K562 (cell line): Measurements from ENCODE around the gene FOXN1. TPM values are rescaled to one million over a fixed set of nuclear protein-coding genes. Genes with fewer than 3 reads are reported as not detected.

Experiments
- ATAC-seq: fragments of 200-7000 bp; cut with Tn5 transposase; 3 replicates; pipeline ENCODE4 v1.9.1; 2020; ENCODE audit warnings: moderate library complexity
- BruUV-seq: library from RNA; stranded (reverse); fragments of 400-500 nt; replicated peaks from 2 replicates; lab custom pipeline; 2021; lab: Mats Ljungman, UMichigan
- CTCF ChIA-PET: fragments of 300-600 bp; formaldehyde crosslinking; extraction: SDS; loops from one replicate; lab custom pipeline; 2021; ENCODE audit warnings: low intra/inter-chr PET ratio; lab: Yijun Ruan, JAX
- POLR2A ChIA-PET: fragments of 300-600, 350-650 bp; sonication (Branson Sonifier 250); formaldehyde crosslinking; extraction: SDS; loops from one replicate; lab custom pipeline; 2021; ENCODE audit warnings: antibody characterized with exemption, inconsistent platforms; lab: Yijun Ruan, JAX
- DNase-seq, 4 experiments: peaks; one replicate each; pipeline versions ENCODE4 v3.0.0 to v3.0.0-alpha.2; 2011 to 2018; ENCODE audit warnings: low spot score in 3 of 4, mixed read lengths in 3 of 4; ENCODE audit errors: extremely low read depth in 1 of 4
- FAIRE-seq: peaks from 2 replicates; lab custom pipeline; 2011; peaks lifted over from hg19 to GRCh38; lab: Jason Lieb, UNC
- H2AFZ ChIP-seq: 2 replicates; pipeline ENCODE4 v1.6.0; 2011; ENCODE audit warnings: low read depth, low read length, control low read depth, inconsistent platforms
- H3K27ac ChIP-seq: fragments of 200-600 bp; 3 replicates; pipeline ENCODE4 v1.8.0; 2011; ENCODE audit warnings: low read depth, mild to moderate bottlenecking, control low read depth, inconsistent platforms, low read length, moderate library complexity, mixed read lengths; ENCODE audit errors: extremely low read depth
- H3K27me3 ChIP-seq, 2 experiments: fragments of 300-600 bp in 1 of 2; 2 replicates in 1 of 2; 3 replicates in 1 of 2; pipeline versions ENCODE4 v1.6.0 to v1.8.0; 2011; ENCODE audit warnings: inconsistent platforms in 2 of 2, low read length in 2 of 2, mild to moderate bottlenecking in 1 of 2, mixed read lengths in 1 of 2, moderate library complexity in 1 of 2; ENCODE audit not compliant: control insufficient read depth in 2 of 2, insufficient read depth in 2 of 2
- H3K36me3 ChIP-seq: fragments of 300-600 bp; 3 replicates; pipeline ENCODE4 v1.8.0; 2011; ENCODE audit warnings: mild to moderate bottlenecking, low read length, inconsistent platforms; ENCODE audit not compliant: control insufficient read depth, insufficient read depth
- H3K4me1 ChIP-seq, 2 experiments: fragments of 200-600 bp in 1 of 2; replicated peaks in 1 of 2; 2 replicates in 1 of 2; 3 replicates in 1 of 2; pipeline versions ENCODE4 v1.5.1 to v1.8.0; 2011; ENCODE audit warnings: inconsistent platforms in 2 of 2, low read length in 2 of 2, mild to moderate bottlenecking in 1 of 2, mixed read lengths in 1 of 2, moderate library complexity in 1 of 2; ENCODE audit not compliant: control insufficient read depth in 2 of 2, insufficient read depth in 2 of 2
- H3K4me2 ChIP-seq: 2 replicates; pipeline ENCODE4 v1.6.1; 2011; ENCODE audit warnings: low read length, control low read depth, inconsistent platforms, mixed read lengths; ENCODE audit not compliant: insufficient read depth
- H3K4me3 ChIP-seq: fragments of 200-600 bp; sonication (generic), shearing (Covaris generic); 2 replicates; pipeline ENCODE4 v1.5.1; 2016; ENCODE audit warnings: control low read depth, inconsistent platforms
- H3K79me2 ChIP-seq: fragments of 200-600 bp; 3 replicates; pipeline ENCODE4 v1.8.0; 2011; ENCODE audit warnings: low read length, inconsistent platforms; ENCODE audit not compliant: control insufficient read depth, insufficient read depth
- H3K9ac ChIP-seq, 2 experiments: 2 replicates each; pipeline versions ENCODE4 v1.6.0 to v1.6.1; 2011; ENCODE audit warnings: low read depth in 2 of 2, low read length in 2 of 2, control low read depth in 1 of 2, inconsistent platforms in 1 of 2, mild to moderate bottlenecking in 1 of 2, mixed read lengths in 1 of 2; ENCODE audit not compliant: insufficient read depth in 1 of 2
- H3K9me1 ChIP-seq: one replicate; pipeline ENCODE4 v1.6.0; 2011; ENCODE audit warnings: inconsistent platforms, mild to moderate bottlenecking, low read length, moderate library complexity; ENCODE audit not compliant: control insufficient read depth, insufficient read depth
- H3K9me3 ChIP-seq: replicated peaks from 2 replicates; pipeline ENCODE4 v1.5.1; 2011; ENCODE audit warnings: low read depth, low read length, inconsistent platforms; ENCODE audit not compliant: control insufficient read depth, insufficient read depth
- H4K20me1 ChIP-seq: replicated peaks from 2 replicates; pipeline ENCODE4 v1.6.1; 2011; ENCODE audit warnings: low read length, inconsistent platforms, mixed read lengths; ENCODE audit not compliant: control insufficient read depth, insufficient read depth
- E2F6 ChIP-seq, 2 experiments: IDR thresholded peaks; 2 replicates each; pipeline ENCODE4 v1.6.1; 2011; ENCODE audit warnings: borderline replicate concordance in 1 of 2, control low read depth in 1 of 2, low read depth in 1 of 2, low read length in 1 of 2, mild to moderate bottlenecking in 1 of 2, mixed read lengths in 1 of 2, moderate library complexity in 1 of 2; ENCODE audit not compliant: insufficient read depth in 1 of 2, insufficient read length in 1 of 2, poor library complexity in 1 of 2, severe bottlenecking in 1 of 2; ENCODE audit errors: extremely low read depth in 1 of 2
- EP400 ChIP-seq: fragments of 450-650 bp; IDR thresholded peaks from 2 replicates; pipeline ENCODE4 v1.6.1; 2017; ENCODE audit warnings: antibody characterized with exemption, mild to moderate bottlenecking, moderate library complexity
- ETV6 ChIP-seq, 3 experiments: fragments of 150-350 bp in 1 of 3; sonication (generic) in 1 of 3; formaldehyde crosslinking in 1 of 3; IDR thresholded peaks; 2 replicates each; pipeline versions ENCODE4 v1.6.1 to v1.8.0; 2014 to 2022; ENCODE audit warnings: borderline replicate concordance in 2 of 3, low read depth in 2 of 3, antibody characterized with exemption in 1 of 3, low read length in 1 of 3, mild to moderate bottlenecking in 1 of 3, missing genetic modification reagents in 1 of 3
- GTF2F1 ChIP-seq: IDR thresholded peaks from 2 replicates; pipeline ENCODE4 v1.6.1; 2011; ENCODE audit warnings: low read depth, low read length, improper control_type of control experiment
- HNRNPLL ChIP-seq: fragments of 200-400 bp; formaldehyde crosslinking; IDR thresholded peaks from 2 replicates; pipeline ENCODE4 v1.6.1; 2017; ENCODE audit warnings: low read length, low read depth, mild to moderate bottlenecking; ENCODE audit not compliant: poor library complexity, severe bottlenecking
- NCOA6 ChIP-seq: fragments of 450-650 bp; IDR thresholded peaks from 2 replicates; pipeline ENCODE4 v1.6.1; 2017; ENCODE audit warnings: mild to moderate bottlenecking
- NCOR1 ChIP-seq: fragments of 450-650 bp; IDR thresholded peaks from 2 replicates; pipeline ENCODE4 v1.6.1; 2016; ENCODE audit warnings: mild to moderate bottlenecking, moderate library complexity
- NR4A1 ChIP-seq, 2 experiments: fragments of 250-450 bp in 1 of 2; fragments of 450-650 bp in 1 of 2; sonication (Bioruptor Pico) in 1 of 2; IDR thresholded peaks; 2 replicates each; pipeline versions ENCODE4 v1.4.0 to v1.6.1; 2016 to 2020; ENCODE audit warnings: mild to moderate bottlenecking in 2 of 2, missing compliant biosample characterization in 1 of 2, missing genetic modification characterization in 1 of 2, moderate library complexity in 1 of 2
- PTBP1 ChIP-seq: fragments of 200-400 bp; formaldehyde crosslinking; IDR thresholded peaks from 2 replicates; pipeline ENCODE4 v1.6.1; 2017; ENCODE audit warnings: low read depth, low read length
- ZNF431 ChIP-seq: sonication (generic); formaldehyde crosslinking; IDR thresholded peaks from 2 replicates; pipeline ENCODE4 v1.8.0; 2022; ENCODE audit warnings: mild to moderate bottlenecking, missing genetic modification reagents
- ZNF561 ChIP-seq: fragments of 450-650 bp; formaldehyde crosslinking; conservative IDR thresholded peaks from 2 replicates; pipeline ENCODE4 v1.4.0; 2020; ENCODE audit warnings: mild to moderate bottlenecking, moderate library complexity
- WGBS: fragments of 100-300 bp; shearing (Covaris generic); methylation state at CpG from one replicate; pipeline ENCODE4 v1.1.6; 2016; ENCODE audit warnings: low coverage, mixed read lengths; ENCODE audit not compliant: insufficient coverage; ENCODE audit errors: missing lambda C conversion rate; 5-methylcytosine and 5-hydroxymethylcytosine counted together
- in situ Hi-C: fragments of 300-500 bp; cut with MboI; formaldehyde crosslinking; loops from 4 replicates; pipeline ENCODE4 v1.15.0; 2018; ENCODE audit warnings: inconsistent platforms, mixed read lengths
- intact Hi-C: fragments of 100-400 bp; cut with micrococcal nuclease; formaldehyde crosslinking; loops from 2 replicates; pipeline ENCODE4 v1.14.2; 2022
- polyA plus RNA-seq, 8 experiments: library from polyadenylated mRNA; depleted of rRNA in 4 of 8; stranded (reverse) in 5 of 8; unstranded in 3 of 8; fragments of >200 nt; fragmentation: Nextera tagmentation in 2 of 8; fragmentation: Illumina TruSeq in 1 of 8; extraction: Ambion mirVana in 2 of 8; extraction: Trizol in 1 of 8; gene quantifications; 2 replicates each; pipeline versions ENCODE4 v1.2.1 to v1.2.3, GENCODE V29; 2011 to 2014; ENCODE audit warnings: inconsistent platforms in 1 of 8, missing spikeins in 1 of 8
- total RNA-seq, 7 experiments: library from RNA; depleted of rRNA in 6 of 7; stranded (reverse); fragments of >200 nt in 6 of 7; fragmentation: Illumina TruSeq in 2 of 7; extraction: Trizol in 2 of 7; gene quantifications; 2 replicates each; pipeline versions ENCODE4 v1.2.1 to v1.2.3, GENCODE V29; 2011 to 2021; ENCODE audit warnings: low replicate concordance in 1 of 7
- TF ChIP-seq, protein P1 (sequence below): fragments of 250-450 bp; sonication (Bioruptor Pico); IDR thresholded peaks from 2 replicates; pipeline ENCODE4 v1.9.0; 2021; ENCODE audit warnings: mild to moderate bottlenecking
- TF ChIP-seq, protein P2 (sequence below): fragments of 250-450 bp; sonication (Bioruptor Pico); IDR thresholded peaks from 2 replicates; pipeline ENCODE4 v1.4.0; 2020
- TF ChIP-seq, protein P3 (sequence below): sonication (generic); formaldehyde crosslinking; IDR thresholded peaks from 2 replicates; pipeline ENCODE4 v1.8.0; 2022; ENCODE audit warnings: missing genetic modification reagents, mild to moderate bottlenecking, borderline replicate concordance

The FOXN1 gene
- total and polyA plus RNA-seq, 9 of the 15 experiments (the other 6 are each of a cell fraction or from before 2014, with no cell fraction given) = not detected

GRCh38 chr17:28570716-28571360 is 64.7 kb downstream of the FOXN1 start (continued):
- TF ChIP-seq NR4A1 (CRISPR knock-in tag; IDR thresholded peaks at IDR 0.05) (no peak), NR4A1 (tag; IDR thresholded peaks at IDR 0.05) (no peak), EP400 (peak; percentile 59; the same call in 1 of the 2 replicates), E2F6 (IDR thresholded peaks at IDR 0.05; ENCODE audit: borderline replicate concordance in 1 of 2, extremely low read depth in 1 of 2, insufficient read depth in 1 of 2, insufficient read length in 1 of 2, low read depth in 1 of 2, low read length in 1 of 2, poor library complexity in 1 of 2, severe bottlenecking in 1 of 2) (peak; percentile 58 to 70), ZNF431 (0 out of 2 replicates have a peak, but pooled peaks have one; percentile 21)
- TF ChIP-seq, protein P1, sequence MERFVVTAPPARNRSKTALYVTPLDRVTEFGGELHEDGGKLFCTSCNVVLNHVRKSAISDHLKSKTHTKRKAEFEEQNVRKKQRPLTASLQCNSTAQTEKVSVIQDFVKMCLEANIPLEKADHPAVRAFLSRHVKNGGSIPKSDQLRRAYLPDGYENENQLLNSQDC (CRISPR knock-in tag) = no peak

DNA sequence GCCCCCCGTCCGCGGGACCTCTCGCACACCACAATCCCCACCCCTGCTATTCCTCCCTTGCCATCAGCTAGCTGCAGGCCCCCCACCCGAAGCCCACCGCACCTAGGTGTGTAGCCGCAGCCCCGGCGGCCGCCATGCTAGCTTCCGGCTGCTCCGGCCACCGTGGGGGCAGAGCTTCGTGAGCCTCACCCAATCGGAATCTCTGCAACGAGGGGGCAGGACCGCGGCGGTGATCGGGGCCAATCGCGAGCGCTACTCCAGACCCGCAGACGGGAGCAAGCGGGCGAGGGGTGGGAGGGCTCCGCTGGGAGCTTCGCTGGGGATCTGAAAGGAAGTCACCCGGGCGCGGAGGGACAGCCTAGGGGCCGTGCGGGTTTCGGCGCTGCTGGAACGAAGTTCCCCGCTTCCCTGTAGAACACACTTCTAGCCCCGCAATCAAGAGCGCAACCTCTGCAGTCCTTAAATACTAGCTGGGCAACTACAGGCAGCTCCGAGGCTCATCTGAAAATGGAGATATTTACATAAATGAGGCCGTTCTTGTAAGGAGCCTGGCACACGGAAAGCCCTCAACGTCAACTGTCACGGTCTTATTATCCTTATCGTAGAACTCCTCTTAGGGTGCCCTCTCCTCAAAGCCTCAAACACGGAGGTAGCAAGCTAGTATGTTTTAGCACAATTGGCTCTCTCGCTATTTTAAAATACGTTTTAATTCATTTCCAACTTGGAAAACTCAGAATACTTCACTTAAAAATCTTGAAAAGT is 65.4 kb downstream of the FOXN1 start, which contains the start of gene PIGS:
Gene PIGS (minus strand): TSS at position 164 of the 762 bp plus-strand sequence. CDS start 28 bp downstream, at position 136.
- DNase-seq (peak; percentile 95 to 98 (median 96)), FAIRE-seq (peak; percentile 88), ATAC-seq (peak; percentile 96)
- peak within 1 kb of the TSS; percentile 77 to 97 for H3K9ac ChIP-seq
- peaks cover 18% of the 10 kb centered on the region for H3K9me1 ChIP-seq
- peaks cover 25 to 28% of the 10 kb centered on the region in 2 experiments; a peak in 4 of 5 replicates for H3K4me1 ChIP-seq
- BruUV-seq = TSS peak; percentile 93
- 1% methylated on average over 32 of the region's 49 CpGs for WGBS
- peaks cover 69% of the 10 kb centered on the region for H3K79me2 ChIP-seq
- H3K4me3 ChIP-seq = peak within 1 kb of the TSS; percentile 82
- ChIA-PET POLR2A (interaction anchor here (0.6 to 4.8 kb wide), 19 partner anchors 9 to 712 kb away, joined by 3 to 26 read pairs (median 4); partner anchors contain the start of genes SLC46A1 and UNC119), CTCF (no interaction called here)
- intact Hi-C loops (loop anchor here (2.0 kb wide), 1 partner anchor 27 kb away; the partner anchor contains the start of gene SPAG5), in situ Hi-C loops (no loop called here)
- H2AFZ ChIP-seq = peak within 1 kb of the TSS; percentile 95
- H3K27ac ChIP-seq = peak within 1 kb of the TSS; percentile 83
- peaks cover 56% of the 10 kb centered on the region for H3K36me3 ChIP-seq
- no peaks in the 10 kb centered on the region for H3K9me3 ChIP-seq
- H3K4me2 ChIP-seq = peak within 1 kb of the TSS; percentile 85
- H3K27me3 ChIP-seq = no peaks in the 10 kb centered on the region
- 0 out of 2 replicates have a peak, but pooled peaks cover 10% of the 10 kb centered on the region for H4K20me1 ChIP-seq
- TF ChIP-seq, protein P2, sequence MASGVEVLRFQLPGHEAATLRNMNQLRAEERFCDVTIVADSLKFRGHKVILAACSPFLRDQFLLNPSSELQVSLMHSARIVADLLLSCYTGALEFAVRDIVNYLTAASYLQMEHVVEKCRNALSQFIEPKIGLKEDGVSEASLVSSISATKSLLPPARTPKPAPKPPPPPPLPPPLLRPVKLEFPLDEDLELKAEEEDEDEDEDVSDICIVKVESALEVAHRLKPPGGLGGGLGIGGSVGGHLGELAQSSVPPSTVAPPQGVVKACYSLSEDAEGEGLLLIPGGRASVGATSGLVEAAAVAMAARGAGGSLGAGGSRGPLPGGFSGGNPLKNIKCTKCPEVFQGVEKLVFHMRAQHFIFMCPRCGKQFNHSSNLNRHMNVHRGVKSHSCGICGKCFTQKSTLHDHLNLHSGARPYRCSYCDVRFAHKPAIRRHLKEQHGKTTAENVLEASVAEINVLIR (CRISPR knock-in tag) = no peak
- TF ChIP-seq PTBP1 (no peak), ETV6 (IDR thresholded peaks at IDR 0.05; ENCODE audit: borderline replicate concordance in 1 of 2, low read depth in 2 of 2, low read length in 1 of 2) (no peak), ETV6 (CRISPR knock-in tag; IDR thresholded peaks at IDR 0.05; ENCODE audit: borderline replicate concordance) (no peak), NCOA6 (no peak), ZNF561 (CRISPR knock-in tag) (no peak), GTF2F1 (no peak), HNRNPLL (peak; percentile 74), NCOR1 (no peak)
- TF ChIP-seq, protein P3, sequence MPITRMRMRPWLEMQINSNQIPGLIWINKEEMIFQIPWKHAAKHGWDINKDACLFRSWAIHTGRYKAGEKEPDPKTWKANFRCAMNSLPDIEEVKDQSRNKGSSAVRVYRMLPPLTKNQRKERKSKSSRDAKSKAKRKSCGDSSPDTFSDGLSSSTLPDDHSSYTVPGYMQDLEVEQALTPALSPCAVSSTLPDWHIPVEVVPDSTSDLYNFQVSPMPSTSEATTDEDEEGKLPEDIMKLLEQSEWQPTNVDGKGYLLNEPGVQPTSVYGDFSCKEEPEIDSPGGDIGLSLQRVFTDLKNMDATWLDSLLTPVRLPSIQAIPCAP = no peak
